ENCODE data around the gene SLC29A3.

SLC29A3 gene

DNA sequence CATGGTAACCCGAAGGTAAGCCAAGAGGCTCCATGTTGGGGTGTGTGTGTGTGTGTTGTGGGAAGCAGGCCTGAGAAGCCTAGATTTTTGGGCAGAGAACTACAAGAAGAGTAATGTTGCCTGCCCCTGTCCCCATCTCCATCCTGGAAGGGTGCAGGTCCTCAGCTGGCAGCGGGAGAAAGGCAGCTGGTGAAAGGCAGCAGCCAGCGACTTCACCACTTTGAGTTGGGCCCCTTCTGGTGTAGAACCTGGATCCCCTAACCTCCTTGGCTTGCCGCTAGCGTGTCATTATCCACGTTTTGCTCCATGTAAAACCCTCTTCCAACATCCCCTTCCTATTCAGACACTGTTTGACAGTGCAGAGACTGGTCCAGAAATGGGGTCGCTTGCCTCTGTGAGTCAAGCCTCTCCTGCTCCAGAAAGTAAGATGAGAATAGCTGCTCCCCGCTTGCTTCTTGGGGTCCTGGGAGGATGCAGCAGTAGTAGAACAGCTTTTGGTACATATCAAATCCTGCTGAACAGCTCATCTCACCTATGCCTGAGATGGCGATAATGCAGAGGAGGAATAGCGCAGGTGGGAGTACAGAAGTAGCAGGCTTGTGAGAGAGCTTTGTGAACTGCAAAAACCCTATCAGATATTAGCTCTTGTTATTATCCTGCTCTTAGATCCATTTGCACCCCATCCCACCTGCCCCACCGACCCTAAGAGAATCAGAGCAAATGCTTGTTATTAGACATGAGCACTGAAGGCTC, 55.6 kb downstream of the SLC29A3 start:
- no peak for DNase-seq

DNA sequence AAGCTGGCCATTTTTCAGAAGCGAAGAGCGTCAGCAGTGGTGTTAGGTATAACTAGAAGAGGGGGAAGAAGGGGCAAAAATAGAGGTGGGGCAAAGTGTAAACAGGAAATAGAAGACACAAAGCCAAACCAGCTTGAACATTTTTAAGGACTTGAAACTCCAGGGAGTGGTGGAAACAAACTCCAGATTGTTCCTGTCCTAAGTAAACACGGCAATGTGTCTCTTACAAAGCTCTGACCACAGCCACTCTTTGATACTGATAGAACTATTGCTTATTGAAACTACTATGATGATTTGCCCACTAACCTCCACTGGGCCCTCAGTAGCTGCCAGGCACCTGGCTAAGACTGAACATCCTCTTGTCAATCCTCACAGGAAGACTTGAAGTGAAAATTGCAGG, 56.9 kb downstream of the SLC29A3 start:
- no peak for DNase-seq

- no peak for DNase-seq
Measured at GRCh38 chr10:71378336-71379117, 59.5 kb downstream of the SLC29A3 start.

- no peak for DNase-seq
Measured at GRCh38 chr10:71379118-71379766, 60.2 kb downstream of the SLC29A3 start.

DNA sequence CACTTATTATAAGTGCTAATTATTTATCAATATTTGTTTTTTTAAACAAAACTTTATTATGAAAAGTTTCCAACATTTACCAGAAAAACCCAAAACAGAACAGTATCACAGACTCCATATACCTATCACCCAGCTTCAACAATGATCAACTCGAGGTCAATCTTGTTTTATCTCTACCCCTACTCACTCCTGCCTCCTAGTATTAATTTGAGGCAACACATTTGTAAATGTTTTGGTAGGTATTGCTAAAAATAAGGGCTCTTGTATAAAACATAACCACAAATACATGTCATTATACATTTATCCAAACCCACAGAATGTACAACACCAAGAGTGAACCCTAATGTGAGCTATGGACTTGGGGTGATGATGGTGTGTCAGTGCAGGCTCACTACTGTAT, 61.8 kb downstream of the SLC29A3 start:
- DNase-seq, result no peak

GRCh38 chr10:71381611-71382010, 62.6 kb downstream of the SLC29A3 start:
- DNase-seq, result no peak

- no peak for DNase-seq
Measured at GRCh38 chr10:71382028-71382427, 63.0 kb downstream of the SLC29A3 start.

GRCh38 chr10:71382757-71383156, 63.7 kb downstream of the SLC29A3 start:
- no peak for DNase-seq

GRCh38 chr10:71383972-71384687, 65.1 kb downstream of the SLC29A3 start:
- DNase-seq, result peak in 1 of 2 experiments; percentile 10

DNA sequence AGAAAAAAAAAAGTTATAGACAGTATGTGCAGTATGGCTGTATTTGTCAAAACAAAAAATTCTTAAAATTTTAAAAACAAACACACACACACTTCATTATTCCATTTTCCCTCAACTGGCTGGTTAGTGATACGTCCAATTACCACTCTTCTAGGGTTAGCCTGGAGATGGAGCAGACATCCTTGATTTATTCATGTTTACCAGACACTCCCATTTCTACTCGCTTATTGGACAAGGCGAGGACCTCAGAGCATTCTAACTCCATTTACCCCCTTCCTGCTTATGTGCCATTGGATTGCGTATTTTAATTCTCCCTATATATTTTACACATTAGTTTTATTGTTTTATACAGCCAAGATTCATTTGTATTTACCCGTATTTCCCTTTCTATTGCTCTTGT, 69.1 kb downstream of the SLC29A3 start:
- no peak for DNase-seq

- no peak for DNase-seq
Measured at GRCh38 chr10:71388583-71389310, 69.7 kb downstream of the SLC29A3 start.

- no peak for DNase-seq
Measured at GRCh38 chr10:71389768-71390460, 70.9 kb downstream of the SLC29A3 start.

- no peak for DNase-seq
Measured at GRCh38 chr10:71390461-71390835, 71.4 kb downstream of the SLC29A3 start.

GRCh38 chr10:71390921-71391690, 72.0 kb downstream of the SLC29A3 start:
- no peak for DNase-seq

GRCh38 chr10:71391701-71392100, 72.6 kb downstream of the SLC29A3 start:
- DNase-seq, result no peak

GRCh38 chr10:71392292-71392691, 73.2 kb downstream of the SLC29A3 start:
- no peak for DNase-seq

GRCh38 chr10:71392791-71393781, 74.0 kb downstream of the SLC29A3 start:
- no peak for DNase-seq

- DNase-seq, result no peak
Measured at GRCh38 chr10:71393841-71394475, 74.9 kb downstream of the SLC29A3 start.

DNA sequence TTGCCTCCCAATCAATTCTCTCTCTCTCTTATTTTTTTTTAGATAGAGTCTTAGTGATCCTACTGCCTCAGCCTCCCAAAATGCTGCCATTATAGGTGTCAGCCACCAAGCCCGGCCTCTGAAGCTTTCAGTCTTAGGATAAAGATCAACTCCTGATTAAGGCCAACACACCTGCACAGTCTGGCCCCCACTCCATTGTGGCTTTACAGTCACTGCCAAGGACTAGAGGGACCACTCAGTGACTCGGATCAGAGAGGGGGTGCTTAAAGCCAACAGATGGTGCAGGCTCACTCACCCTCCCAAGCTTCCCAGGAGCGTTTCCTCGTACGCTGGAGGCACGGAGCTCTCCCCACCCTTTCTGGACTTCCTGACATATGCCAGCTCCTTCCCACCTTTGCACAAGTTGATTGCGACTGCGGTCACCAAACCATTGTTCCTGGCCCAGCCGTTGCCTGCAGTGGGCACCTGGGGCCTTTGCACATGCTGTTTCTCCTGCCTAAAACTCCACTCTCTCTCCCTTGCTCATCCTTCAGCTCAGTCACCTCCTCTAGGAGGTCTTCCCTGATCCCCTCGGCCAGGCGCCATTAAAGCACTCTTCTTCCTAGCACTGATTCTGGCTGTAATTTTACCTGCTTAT, 76.0 kb downstream of the SLC29A3 start:
- no peak for DNase-seq

Measured in SHP77 (cell line).